DOHH2 (cell line): ENCODE data around the gene SEZ6L2.
"Not testable (repeated sequence)": the region's sequence is repeated elsewhere in the genome, so short reads cannot be mapped to it uniquely, and the experiment has no call there.

ENCODE experiments used
- H3F3A ChIP-seq: fragments of 200-600 bp; sonication (generic), shearing (Covaris generic); 2 replicates; pipeline ENCODE4 v1.6.0; 2016; ENCODE audit warnings: antibody characterized with exemption, mild to moderate bottlenecking; ENCODE audit not compliant: control insufficient read depth, insufficient read depth
- H3K27ac ChIP-seq: fragments of 200-600 bp; sonication (generic); 2 replicates; pipeline ENCODE4 v1.5.1; 2014; ENCODE audit warnings: low read depth, mild to moderate bottlenecking, low read length, moderate library complexity
- H3K27me3 ChIP-seq: fragments of 200-600 bp; sonication (generic); 2 replicates; pipeline ENCODE4 v1.6.1; 2014; ENCODE audit warnings: mild to moderate bottlenecking, low read length, mixed read lengths; ENCODE audit not compliant: control insufficient read depth
- H3K36me3 ChIP-seq: fragments of 200-600 bp; sonication (generic); 2 replicates; pipeline ENCODE4 v1.6.1; 2014; ENCODE audit warnings: mild to moderate bottlenecking, low read length, moderate library complexity, mixed read lengths; ENCODE audit not compliant: control insufficient read depth
- H3K4me1 ChIP-seq: fragments of 200-600 bp; sonication (generic); 2 replicates; pipeline ENCODE4 v1.6.1; 2014; ENCODE audit warnings: mild to moderate bottlenecking, low read length, mixed read lengths; ENCODE audit not compliant: control insufficient read depth
- H3K4me2 ChIP-seq: fragments of 200-600 bp; sonication (generic); 2 replicates; pipeline ENCODE4 v1.6.0; 2014; ENCODE audit warnings: mild to moderate bottlenecking, low read length, moderate library complexity
- H3K4me3 ChIP-seq: fragments of 200-600 bp; sonication (generic); 2 replicates; pipeline ENCODE4 v1.5.1; 2014; ENCODE audit warnings: mild to moderate bottlenecking, low read length, mixed read lengths
- H3K79me2 ChIP-seq: fragments of 200-600 bp; sonication (generic); 2 replicates; pipeline ENCODE4 v1.6.1; 2014; ENCODE audit warnings: mild to moderate bottlenecking, low read length, mixed read lengths; ENCODE audit not compliant: control insufficient read depth
- H3K9me2 ChIP-seq: fragments of 200-600 bp; sonication (generic); replicated peaks from 2 replicates; pipeline ENCODE4 v1.6.1; 2014; ENCODE audit warnings: mild to moderate bottlenecking, low read length, mixed read lengths; ENCODE audit not compliant: control insufficient read depth
- H3K9me3 ChIP-seq: fragments of 200-600 bp; sonication (generic); 2 replicates; pipeline ENCODE4 v1.6.1; 2014; ENCODE audit warnings: antibody characterized with exemption, low read length, mixed read lengths; ENCODE audit not compliant: control insufficient read depth, insufficient read depth
- H4K20me1 ChIP-seq: fragments of 200-600 bp; sonication (generic); 2 replicates; pipeline ENCODE4 v1.6.0; 2014; ENCODE audit warnings: low read depth, mild to moderate bottlenecking, antibody characterized with exemption, low read length, moderate library complexity; ENCODE audit not compliant: control insufficient read depth, insufficient read depth
- EZH2phosphoT487 ChIP-seq: fragments of 200-600 bp; sonication (generic); IDR thresholded peaks from 2 replicates; pipeline ENCODE4 v1.6.1; 2017; ENCODE audit warnings: borderline replicate concordance, mild to moderate bottlenecking, antibody characterized with exemption, low read length, moderate library complexity, mixed read lengths
- TF ChIP-seq, protein P1 (sequence below): fragments of 200-600 bp; sonication (generic); IDR thresholded peaks from one replicate; pipeline ENCODE4 v1.5.1; 2014; ENCODE audit warnings: antibody characterized with exemption, mild to moderate bottlenecking, low read depth, low read length; ENCODE audit not compliant: poor library complexity, severe bottlenecking

The SEZ6L2 gene

DNA sequence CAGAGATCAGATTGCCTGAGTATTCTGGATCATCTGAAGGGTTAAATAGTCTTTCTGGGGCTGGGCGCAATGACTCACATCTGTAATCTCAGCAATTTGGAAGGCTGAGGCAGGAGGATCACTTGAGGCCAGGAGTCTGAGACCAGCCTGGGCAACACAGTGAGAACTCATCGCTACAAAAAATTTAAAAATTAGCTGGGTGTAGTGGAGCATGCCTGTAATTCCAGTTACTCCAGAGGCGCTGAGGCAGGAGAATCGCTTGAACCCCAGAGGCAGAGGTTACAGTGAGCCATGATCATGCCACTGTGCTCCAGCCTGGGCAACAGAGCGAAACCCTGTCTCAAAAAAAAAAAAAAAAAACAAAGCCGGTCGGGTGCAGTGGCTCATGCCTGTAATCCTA lies 63.4 kb downstream of the SEZ6L2 start:
- no peak overlapping the region for H3K4me3 ChIP-seq
- H3F3A ChIP-seq: no peaks in the 10 kb centered on the region
- H3K27ac ChIP-seq: no peak overlapping the region
- H3K4me1 ChIP-seq: no peaks in the 10 kb centered on the region
- TF ChIP-seq, protein P1, sequence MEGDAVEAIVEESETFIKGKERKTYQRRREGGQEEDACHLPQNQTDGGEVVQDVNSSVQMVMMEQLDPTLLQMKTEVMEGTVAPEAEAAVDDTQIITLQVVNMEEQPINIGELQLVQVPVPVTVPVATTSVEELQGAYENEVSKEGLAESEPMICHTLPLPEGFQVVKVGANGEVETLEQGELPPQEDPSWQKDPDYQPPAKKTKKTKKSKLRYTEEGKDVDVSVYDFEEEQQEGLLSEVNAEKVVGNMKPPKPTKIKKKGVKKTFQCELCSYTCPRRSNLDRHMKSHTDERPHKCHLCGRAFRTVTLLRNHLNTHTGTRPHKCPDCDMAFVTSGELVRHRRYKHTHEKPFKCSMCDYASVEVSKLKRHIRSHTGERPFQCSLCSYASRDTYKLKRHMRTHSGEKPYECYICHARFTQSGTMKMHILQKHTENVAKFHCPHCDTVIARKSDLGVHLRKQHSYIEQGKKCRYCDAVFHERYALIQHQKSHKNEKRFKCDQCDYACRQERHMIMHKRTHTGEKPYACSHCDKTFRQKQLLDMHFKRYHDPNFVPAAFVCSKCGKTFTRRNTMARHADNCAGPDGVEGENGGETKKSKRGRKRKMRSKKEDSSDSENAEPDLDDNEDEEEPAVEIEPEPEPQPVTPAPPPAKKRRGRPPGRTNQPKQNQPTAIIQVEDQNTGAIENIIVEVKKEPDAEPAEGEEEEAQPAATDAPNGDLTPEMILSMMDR: no peak
- no peak for TF ChIP-seq EZH2phosphoT487
- no peaks in the 10 kb centered on the region for H3K36me3 ChIP-seq
- no peak overlapping the region for H3K4me2 ChIP-seq
- H3K79me2 ChIP-seq: no peaks in the 10 kb centered on the region
- no peaks in the 10 kb centered on the region for H3K27me3 ChIP-seq
- H3K9me3 ChIP-seq: no peaks in the 10 kb centered on the region
- no peaks in the 10 kb centered on the region for H3K9me2 ChIP-seq
- H4K20me1 ChIP-seq: no peaks in the 10 kb centered on the region

DNA sequence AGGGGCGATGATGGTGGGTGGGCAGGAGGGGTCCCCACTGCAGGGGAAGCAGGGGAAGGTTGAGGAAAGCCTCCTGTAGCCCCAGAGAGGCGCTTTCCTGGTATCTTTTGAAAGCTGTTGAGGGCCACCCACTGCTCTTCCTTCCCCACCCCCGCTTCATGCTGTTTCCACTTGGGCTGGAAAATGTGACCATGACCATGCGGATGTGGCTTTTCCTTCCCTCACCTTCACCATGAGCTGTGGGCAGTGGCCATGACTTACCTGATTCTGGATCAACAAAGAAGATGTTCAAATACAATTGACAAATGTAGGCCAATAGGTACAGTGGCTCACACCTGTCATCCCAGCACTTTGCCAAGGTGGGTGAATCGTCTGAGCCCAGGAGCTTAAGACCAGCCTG lies 65.3 kb downstream of the SEZ6L2 start:
- peaks cover 5% of the 10 kb centered on the region; the same call in 1 of the 2 replicates for H3K27me3 ChIP-seq
- no peak overlapping the region for H3K27ac ChIP-seq
- H3K79me2 ChIP-seq: no peaks in the 10 kb centered on the region
- H3K4me1 ChIP-seq: no peaks in the 10 kb centered on the region
- no peaks in the 10 kb centered on the region for H3K9me3 ChIP-seq
- no peaks in the 10 kb centered on the region for H3F3A ChIP-seq
- no peaks in the 10 kb centered on the region for H3K36me3 ChIP-seq
- no peak overlapping the region for H3K4me3 ChIP-seq
- no peaks in the 10 kb centered on the region for H3K9me2 ChIP-seq
- H3K4me2 ChIP-seq: no peak overlapping the region
- no peaks in the 10 kb centered on the region for H4K20me1 ChIP-seq
- TF ChIP-seq EZH2phosphoT487: no peak
- TF ChIP-seq, protein P1: no peak

DNA sequence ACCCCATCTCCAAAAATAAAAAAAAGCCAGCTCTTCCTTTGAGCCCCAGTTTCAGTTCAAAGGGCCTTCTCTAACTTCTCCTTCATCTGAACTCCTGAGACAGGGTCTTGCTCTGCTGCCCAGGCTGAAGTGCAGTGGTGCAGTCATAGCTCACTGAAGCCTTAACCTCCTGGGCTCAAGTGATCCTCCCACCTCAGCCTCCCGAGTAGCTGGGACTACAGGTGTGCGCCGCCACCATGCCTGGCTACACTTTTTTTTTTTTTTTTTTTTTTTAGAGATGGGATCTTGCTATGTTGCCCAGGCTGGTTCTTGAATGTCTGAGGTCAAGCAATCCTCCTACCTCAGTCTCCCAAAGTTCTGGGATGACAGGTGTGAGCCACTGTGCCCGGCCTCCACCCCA lies 66.1 kb downstream of the SEZ6L2 start:
- not testable (repeated sequence) for H3K79me2 ChIP-seq

DNA sequence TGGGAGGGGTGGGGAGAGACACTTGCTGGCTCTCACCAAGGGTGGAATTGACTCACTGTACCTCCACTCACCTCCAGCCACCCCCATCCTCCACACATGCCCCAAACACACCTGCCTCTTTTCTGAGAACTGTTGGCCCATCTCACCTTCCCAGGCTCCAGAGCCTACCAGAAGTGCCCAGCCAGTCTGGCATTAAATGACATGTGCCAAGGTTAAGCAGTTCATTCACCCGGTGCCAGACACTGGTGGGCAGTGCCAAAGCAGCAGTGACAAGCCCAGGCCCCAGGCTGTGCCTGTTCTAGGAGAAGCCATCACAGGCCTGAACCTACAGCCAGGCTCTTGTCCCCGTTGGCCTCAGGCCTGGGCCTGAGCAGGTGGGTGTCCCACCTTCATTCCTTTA lies 67.9 kb downstream of the SEZ6L2 start:
- TF ChIP-seq EZH2phosphoT487: no peak
- TF ChIP-seq, protein P1: no peak
- H3K9me3 ChIP-seq: no peaks in the 10 kb centered on the region
- no peaks in the 10 kb centered on the region for H3K79me2 ChIP-seq

More for the DNA sequence above, 66.1 kb downstream of the SEZ6L2 start:
- H3K36me3 ChIP-seq, H3K4me1 ChIP-seq, H3K4me2 ChIP-seq, H3K27me3 ChIP-seq, H3K4me3 ChIP-seq, H4K20me1 ChIP-seq, H3F3A ChIP-seq, H3K9me2 ChIP-seq, H3K9me3 ChIP-seq, H3K27ac ChIP-seq: not testable (repeated sequence)

More for the DNA sequence above, 67.9 kb downstream of the SEZ6L2 start:
- H3K27me3 ChIP-seq: peaks cover 9% of the 10 kb centered on the region; the same call in 1 of the 2 replicates
- H3K9me2 ChIP-seq: no peaks in the 10 kb centered on the region
- no peaks in the 10 kb centered on the region for H4K20me1 ChIP-seq
- H3F3A ChIP-seq: no peaks in the 10 kb centered on the region
- H3K4me2 ChIP-seq: no peak overlapping the region
- no peaks in the 10 kb centered on the region for H3K4me1 ChIP-seq
- H3K27ac ChIP-seq: no peak overlapping the region
- H3K36me3 ChIP-seq: no peaks in the 10 kb centered on the region
- no peak overlapping the region for H3K4me3 ChIP-seq
